Caco-2 (cell line): ENCODE data around the gene ABCA5. TPM values are rescaled to one million over a fixed set of nuclear protein-coding genes. Genes with fewer than 3 reads are reported as not detected.

Experiments used
- Bru-seq: library from RNA; stranded (reverse); fragments of 400-500 nt; gene quantifications from one replicate; lab custom pipeline; 2021; lab: Mats Ljungman, UMichigan
- BruChase-seq, 2 experiments: library from RNA; stranded (reverse); fragments of 400-500 nt; gene quantifications; one replicate each; lab custom pipeline; 2021; lab: Mats Ljungman, UMichigan
- BruUV-seq: library from RNA; stranded (reverse); fragments of 400-500 nt; replicated peaks from 2 replicates; lab custom pipeline; 2021; lab: Mats Ljungman, UMichigan
- CTCF ChIA-PET: fragments of 300-600 bp; sonication (Branson Sonifier 250); formaldehyde crosslinking; loops from one replicate; lab custom pipeline; 2022; ENCODE audit warnings: antibody characterized with exemption; lab: Charles Lee
- POLR2A ChIA-PET: fragments of 300-600 bp; sonication (Branson Sonifier 250); formaldehyde crosslinking; loops from one replicate; lab custom pipeline; 2022; ENCODE audit warnings: antibody characterized with exemption; lab: Charles Lee
- DNase-seq, 2 experiments: peaks; one replicate each; pipeline versions ENCODE4 v3.0.0 to v3.0.0-alpha.2; 2020 to 2022
- H3K27me3 ChIP-seq: replicated peaks from 2 replicates; pipeline ENCODE4 v1.6.0; 2011; ENCODE audit warnings: low read length; ENCODE audit not compliant: control insufficient read depth, insufficient read depth
- H3K36me3 ChIP-seq: 2 replicates; pipeline ENCODE4 v1.5.1; 2011; ENCODE audit warnings: low read length; ENCODE audit not compliant: control insufficient read depth, insufficient read depth
- H3K4me1 ChIP-seq: fragments of 250-450 bp; sonication (Bioruptor Pico); 2 replicates; pipeline ENCODE4 v1.5.1; 2020; ENCODE audit warnings: mild to moderate bottlenecking
- H3K4me3 ChIP-seq: 2 replicates; pipeline ENCODE4 v1.5.1; 2011; ENCODE audit warnings: low read depth, mild to moderate bottlenecking, control low read depth, low read length
- H3K9me3 ChIP-seq: fragments of 250-450 bp; sonication (Bioruptor Pico); 2 replicates; pipeline ENCODE4 v1.5.1; 2020; ENCODE audit warnings: mild to moderate bottlenecking, moderate library complexity
- H3K27ac Mint-ChIP-seq: one replicate; pipeline ENCODE4 v1.8.0; 2022; ENCODE audit warnings: mixed read lengths; ENCODE audit not compliant: unreplicated experiment
- H3K27me3 Mint-ChIP-seq: one replicate; pipeline ENCODE4 v1.8.0; 2022; ENCODE audit warnings: mixed read lengths; ENCODE audit not compliant: insufficient read depth, unreplicated experiment
- H3K36me3 Mint-ChIP-seq: one replicate; pipeline ENCODE4 v1.8.0; 2022; ENCODE audit warnings: mild to moderate bottlenecking, mixed read lengths; ENCODE audit not compliant: insufficient read depth, unreplicated experiment
- H3K4me1 Mint-ChIP-seq: one replicate; pipeline ENCODE4 v1.8.0; 2022; ENCODE audit warnings: low read depth, mixed read lengths; ENCODE audit not compliant: unreplicated experiment
- H3K4me3 Mint-ChIP-seq: one replicate; pipeline ENCODE4 v1.8.0; 2022; ENCODE audit warnings: mild to moderate bottlenecking, moderate library complexity, mixed read lengths; ENCODE audit not compliant: unreplicated experiment
- H3K9me3 Mint-ChIP-seq: one replicate; pipeline ENCODE4 v1.8.0; 2022; ENCODE audit warnings: mixed read lengths; ENCODE audit not compliant: unreplicated experiment
- CTCF ChIP-seq, 2 experiments: fragments of 200-600 bp in 1 of 2; IDR thresholded peaks; 1 replicate in 1 of 2; 2 replicates in 1 of 2; pipeline versions ENCODE4 v1.5.1 to v1.8.0; 2011 to 2022; ENCODE audit warnings: antibody characterized with exemption in 1 of 2, control low read depth in 1 of 2, inconsistent platforms in 1 of 2, low read depth in 1 of 2, low read length in 1 of 2, mild to moderate bottlenecking in 1 of 2, moderate library complexity in 1 of 2; ENCODE audit not compliant: insufficient read depth in 1 of 2, severe bottlenecking in 1 of 2, unreplicated experiment in 1 of 2
- intact Hi-C: fragments of 100-400 bp; cut with micrococcal nuclease; formaldehyde crosslinking; loops from one replicate; pipeline ENCODE4 v1.10.0; 2022; ENCODE audit not compliant: unreplicated experiment
- long read RNA-seq: library from polyadenylated mRNA; stranded (forward); transcript quantifications from one replicate; pipeline ENCODE4 v2.0.0, GENCODE V29; 2022
- total RNA-seq: library from RNA; stranded (reverse); gene quantifications from 2 replicates; pipeline ENCODE4 v1.2.3, GENCODE V29; 2022

Gene ABCA5
- 10.0 and 11.0 TPM in 2 replicates for total RNA-seq
- Bru-seq, nascent RNA, result percentile 59 among the genes with signal in this experiment
- BruChase-seq, experiment 1, labeled RNA remaining after a 2-hour chase, result percentile 71 among the genes with signal in this experiment
- percentile 73 among the genes with signal in this experiment for BruChase-seq, experiment 2, labeled RNA remaining after a 6-hour chase
- long read RNA-seq, partial matches to known transcripts, result 0 of 1 reads
- long read RNA-seq, other reads (novel, unspliced or antisense), result 1 of 1 reads

GRCh38 chr17:69327060-69327831, at the start of gene ABCA5:
ABCA5 (minus strand) TSS chr17:69327133; CDS start chr17:69314415, 12,718 bp downstream.
- intact Hi-C loops, result no loop called here
- no TSS peak for BruUV-seq
- Mint-ChIP-seq H3K27ac (peak within 1 kb of the TSS; percentile 90), H3K4me3 (peak within 1 kb of the TSS; percentile 98), H3K9me3 (no peaks in the 10 kb centered on the region), H3K36me3 (no peaks in the 10 kb centered on the region), H3K27me3 (peaks cover 3% of the 10 kb centered on the region), H3K4me1 (peaks cover 9% of the 10 kb centered on the region)
- peak within 1 kb of the TSS; percentile 91 for H3K4me3 ChIP-seq
- peaks cover 8% of the 10 kb centered on the region for H3K4me1 ChIP-seq
- CTCF ChIA-PET, result no interaction called here
- no peaks in the 10 kb centered on the region; the same call in 1 of the 2 replicates for H3K36me3 ChIP-seq
- DNase-seq, result peak; percentile 92 to 95
- POLR2A ChIA-PET, result interaction anchor here (0.5 to 1.0 kb wide), 2 partner anchors 87 to 1261 kb away, joined by 3 read pairs; partner anchors contain the start of gene MAP2K6
- no peak for TF ChIP-seq CTCF (IDR thresholded peaks at IDR 0.05; ENCODE audit: insufficient read depth in 1 of 2, low read depth in 1 of 2, low read length in 1 of 2, severe bottlenecking in 1 of 2, unreplicated experiment in 1 of 2)
- H3K27me3 ChIP-seq, result no peaks in the 10 kb centered on the region
- no peaks in the 10 kb centered on the region for H3K9me3 ChIP-seq

GRCh38 chr17:69375229-69375628, 48.3 kb upstream of the ABCA5 start:
- H3K36me3 ChIP-seq, result no peaks in the 10 kb centered on the region
- Mint-ChIP-seq H3K27me3 (no peaks in the 10 kb centered on the region), H3K9me3 (no peaks in the 10 kb centered on the region), H3K27ac (no peak overlapping the region), H3K4me1 (peaks cover 12% of the 10 kb centered on the region), H3K4me3 (no peak overlapping the region), H3K36me3 (no peaks in the 10 kb centered on the region)
- no TSS peak for BruUV-seq
- CTCF ChIA-PET, result interaction anchor here (0.7 kb wide), 1 partner anchor 47 kb away, joined by 3 read pairs; no protein-coding TSS in a partner anchor
- H3K4me1 ChIP-seq, result peaks cover 13% of the 10 kb centered on the region; the same call in 1 of the 2 replicates
- no peak for TF ChIP-seq CTCF (IDR thresholded peaks at IDR 0.05; ENCODE audit: insufficient read depth in 1 of 2, low read depth in 1 of 2, low read length in 1 of 2, severe bottlenecking in 1 of 2, unreplicated experiment in 1 of 2)
- no peak overlapping the region for H3K4me3 ChIP-seq
- H3K9me3 ChIP-seq, result no peaks in the 10 kb centered on the region
- POLR2A ChIA-PET, result no interaction called here
- intact Hi-C loops, result no loop called here
- no peaks in the 10 kb centered on the region for H3K27me3 ChIP-seq
- no peak for DNase-seq

- no TSS peak for BruUV-seq
- no peak for DNase-seq
These were observed 46.1 kb upstream of the ABCA5 start for GRCh38 chr17:69373069-69373468.

More at GRCh38 chr17:69373069-69373468, 46.1 kb upstream of the ABCA5 start:
- Mint-ChIP-seq H3K4me3 (no peak overlapping the region), H3K27ac (no peak overlapping the region), H3K36me3 (no peaks in the 10 kb centered on the region), H3K9me3 (no peaks in the 10 kb centered on the region), H3K4me1 (peaks cover 12% of the 10 kb centered on the region), H3K27me3 (no peaks in the 10 kb centered on the region)
- peaks cover 13% of the 10 kb centered on the region; the same call in 1 of the 2 replicates for H3K4me1 ChIP-seq
- H3K36me3 ChIP-seq, result no peaks in the 10 kb centered on the region
- intact Hi-C loops, result no loop called here
- ChIA-PET CTCF (no interaction called here), POLR2A (no interaction called here)
- H3K27me3 ChIP-seq, result no peaks in the 10 kb centered on the region
- H3K9me3 ChIP-seq, result no peaks in the 10 kb centered on the region
- H3K4me3 ChIP-seq, result no peak overlapping the region
- no peak for TF ChIP-seq CTCF (IDR thresholded peaks at IDR 0.05; ENCODE audit: insufficient read depth in 1 of 2, low read depth in 1 of 2, low read length in 1 of 2, severe bottlenecking in 1 of 2, unreplicated experiment in 1 of 2)
